ENCODE measurements around the gene RIMS1.

GRCh38 chr6:72416744-72417465, 530.6 kb downstream of the RIMS1 start:
- TF ChIP-seq CTCF (IDR thresholded peaks at IDR 0.05; ENCODE audit: low read depth, low read length) (no peak), EZH2phosphoT487 (IDR thresholded peaks at IDR 0.05; ENCODE audit: low read depth) (no peak)

All from OCI-LY3 (cell line).